Smooth muscle cell (in vitro differentiated cells): ENCODE results near the gene HTRA2. TPM values are rescaled to one million over a fixed set of nuclear protein-coding genes. Genes with fewer than 3 reads are reported as not detected.

Experiments
- DNase-seq: peaks from one replicate; lab custom pipeline; 2025; ENCODE audit not compliant: unreplicated experiment; lab: John Stamatoyannopoulos, UW
- H2AFZ ChIP-seq: fragments of 200-600 bp; sonication (generic); 2 replicates; pipeline ENCODE4 v1.6.0; 2016; ENCODE audit warnings: antibody characterized with exemption, low read depth, mild to moderate bottlenecking
- H3F3A ChIP-seq: fragments of 200-600 bp; sonication (generic); 2 replicates; pipeline ENCODE4 v1.6.0; 2017; ENCODE audit warnings: antibody characterized with exemption, low read depth
- H3K27ac ChIP-seq: fragments of 200-600 bp; sonication (generic); 2 replicates; pipeline ENCODE4 v1.5.1; 2016; ENCODE audit warnings: low read depth, mild to moderate bottlenecking
- H3K27me3 ChIP-seq: fragments of 200-600 bp; sonication (generic); 2 replicates; pipeline ENCODE4 v1.6.1; 2016; ENCODE audit warnings: low read depth, mild to moderate bottlenecking
- H3K36me3 ChIP-seq: fragments of 200-600 bp; sonication (generic); 2 replicates; pipeline ENCODE4 v1.5.1; 2016; ENCODE audit warnings: low read depth
- H3K4me1 ChIP-seq: fragments of 200-600 bp; sonication (generic); 2 replicates; pipeline ENCODE4 v1.5.1; 2016; ENCODE audit warnings: low read depth
- H3K4me2 ChIP-seq: fragments of 200-600 bp; sonication (generic); 2 replicates; pipeline ENCODE4 v1.6.0; 2016; ENCODE audit warnings: mild to moderate bottlenecking
- H3K4me3 ChIP-seq: fragments of 200-600 bp; sonication (generic); 2 replicates; pipeline ENCODE4 v1.5.1; 2016; ENCODE audit warnings: mild to moderate bottlenecking
- H3K79me2 ChIP-seq: fragments of 200-600 bp; sonication (generic); 2 replicates; pipeline ENCODE4 v1.6.0; 2016; ENCODE audit warnings: low read depth, mild to moderate bottlenecking
- H3K9ac ChIP-seq: fragments of 200-600 bp; sonication (generic); 2 replicates; pipeline ENCODE4 v1.6.0; 2016; ENCODE audit warnings: low read depth
- H3K9me3 ChIP-seq: fragments of 200-600 bp; sonication (generic); replicated peaks from 2 replicates; pipeline ENCODE4 v1.5.1; 2016; ENCODE audit warnings: low read depth
- H4K20me1 ChIP-seq: fragments of 200-600 bp; sonication (generic); 2 replicates; pipeline ENCODE4 v1.6.0; 2016; ENCODE audit warnings: low read depth
- CTCF ChIP-seq: fragments of 200-600 bp; sonication (generic); IDR thresholded peaks from 2 replicates; pipeline ENCODE4 v1.5.1; 2017; ENCODE audit warnings: borderline replicate concordance, mild to moderate bottlenecking, antibody characterized with exemption; ENCODE audit not compliant: insufficient read depth, poor library complexity, severe bottlenecking
- WGBS: methylation state at CpG from one replicate; pipeline ENCODE4 v1.1.7; 2016; ENCODE audit warnings: low lambda C conversion rate; 5-methylcytosine and 5-hydroxymethylcytosine counted together
- polyA plus RNA-seq: library from polyadenylated mRNA; unstranded; fragments of >200 nt; fragmentation: Nextera tagmentation; extraction: Ambion mirVana; gene quantifications from 2 replicates; pipeline ENCODE4 v1.2.1, GENCODE V29; 2016
- total RNA-seq: library from RNA; depleted of rRNA; stranded (reverse); fragments of >200 nt; gene quantifications from 2 replicates; pipeline ENCODE4 v1.2.3, GENCODE V29; 2014

HTRA2 gene
- total and polyA plus RNA-seq, 2 experiments from 2014 or later = 19.1 to 30.4 TPM

- Histone ChIP-seq H3K4me2 (peak overlapping the region; percentile 88), H3K79me2 (no peaks in the 10 kb centered on the region), H3K9me3 (no peaks in the 10 kb centered on the region), H3K4me1 (peaks cover 27% of the 10 kb centered on the region), H3K9ac (no peak overlapping the region), H3K4me3 (peak overlapping the region; percentile 46), H3K36me3 (no peaks in the 10 kb centered on the region), H3F3A (peaks cover 5% of the 10 kb centered on the region), H4K20me1 (no peaks in the 10 kb centered on the region), H3K27ac (no peak overlapping the region), H3K27me3 (peaks cover 49% of the 10 kb centered on the region), H2AFZ (no peak overlapping the region)
- 2% methylated on average over 41 of the region's 41 CpGs for WGBS
- DNase-seq = no peak
- TF ChIP-seq CTCF = no peak
Measured at GRCh38 chr2:74498500-74499266, 31.1 kb upstream of the HTRA2 start.

GRCh38 chr2:74499267-74499939, 30.3 kb upstream of the HTRA2 start, which contains the start of gene LBX2:
LBX2 (minus strand) TSS chr2:74499603; CDS start chr2:74499537, 66 bp downstream.
- TF ChIP-seq CTCF = no peak
- no peak for DNase-seq
- Histone ChIP-seq H3K4me1 (peaks cover 27% of the 10 kb centered on the region), H3F3A (peaks cover 9% of the 10 kb centered on the region), H3K27ac (no peak within 1 kb of the TSS), H3K79me2 (no peaks in the 10 kb centered on the region), H3K36me3 (no peaks in the 10 kb centered on the region), H3K4me2 (peak within 1 kb of the TSS; percentile 88), H2AFZ (no peak within 1 kb of the TSS), H3K9me3 (no peaks in the 10 kb centered on the region), H3K27me3 (peaks cover 49% of the 10 kb centered on the region), H4K20me1 (no peaks in the 10 kb centered on the region), H3K9ac (no peak within 1 kb of the TSS), H3K4me3 (peak within 1 kb of the TSS; percentile 46)
- 2% methylated on average over 62 of the region's 65 CpGs for WGBS

- H3K9ac ChIP-seq = no peak overlapping the region
- no peak overlapping the region for H3K27ac ChIP-seq
- peaks cover 49% of the 10 kb centered on the region for H3K27me3 ChIP-seq
- peaks cover 4% of the 10 kb centered on the region for H3K79me2 ChIP-seq
- no peak for DNase-seq
- TF ChIP-seq CTCF = no peak
- H3K9me3 ChIP-seq = no peaks in the 10 kb centered on the region
- H4K20me1 ChIP-seq = no peaks in the 10 kb centered on the region
- H3K4me2 ChIP-seq = peak overlapping the region; percentile 88
- peak overlapping the region; percentile 46 for H3K4me3 ChIP-seq
- no peak overlapping the region for H2AFZ ChIP-seq
- peaks cover 27% of the 10 kb centered on the region for H3K4me1 ChIP-seq
- no peaks in the 10 kb centered on the region for H3K36me3 ChIP-seq
- H3F3A ChIP-seq = peaks cover 10% of the 10 kb centered on the region
- 32% methylated on average over 13 of the region's 15 CpGs for WGBS
Measured at GRCh38 chr2:74499940-74500577, 29.7 kb upstream of the HTRA2 start.
